Lower lobe of right lung (tissue), 2 donors: ENCODE data around the gene GSK3B. TPM values are rescaled to one million over a fixed set of nuclear protein-coding genes. Genes with fewer than 3 reads are reported as not detected.

Experiments used
- ATAC-seq, 2 donors: fragments of 200-7000 bp; cut with Tn5 transposase; one replicate each; pipeline ENCODE4 v1.9.1; 2020 to 2022; ENCODE audit warnings: mild to moderate bottlenecking in 2 of 2, moderate library complexity in 2 of 2
- DNase-seq: peaks from one replicate; pipeline ENCODE4 v3.0.0-alpha.2; 2020
- H3K27ac ChIP-seq: fragments of 200-600 bp; one replicate; pipeline ENCODE4 v1.8.0; 2022
- H3K27me3 ChIP-seq: fragments of 200-600 bp; one replicate; pipeline ENCODE4 v1.8.0; 2022; ENCODE audit warnings: low read depth
- H3K36me3 ChIP-seq: fragments of 200-600 bp; one replicate; pipeline ENCODE4 v1.8.0; 2022; ENCODE audit warnings: mild to moderate bottlenecking
- H3K4me1 ChIP-seq: fragments of 200-600 bp; one replicate; pipeline ENCODE4 v1.8.0; 2022
- H3K4me3 ChIP-seq: fragments of 200-600 bp; one replicate; pipeline ENCODE4 v1.8.0; 2022; ENCODE audit warnings: mild to moderate bottlenecking
- H3K9me3 ChIP-seq: fragments of 200-600 bp; one replicate; pipeline ENCODE4 v1.8.0; 2022
- intact Hi-C: fragments of 100-400 bp; cut with DNase I; formaldehyde crosslinking; loops from one replicate; pipeline ENCODE4 v1.11.0; 2022
- total RNA-seq: library from RNA; stranded (reverse); fragmentation: NEBNext Ultra II Directional; extraction: Animal tissue kit (Norgen Biotek cat#: 25700); gene quantifications from one replicate; pipeline ENCODE4 v1.2.1, GENCODE V29; 2021
- TF ChIP-seq, protein P1 (sequence below): fragments of 200-600 bp; IDR thresholded peaks from one replicate; pipeline ENCODE4 v1.8.0; 2022; ENCODE audit warnings: antibody characterized with exemption, mild to moderate bottlenecking
- donor health status: DM: no; HTN: yes; CAD: no; lungs with severe emphysema.

The GSK3B gene
- total RNA-seq, 1 donor from 2014 or later = 48.4 TPM

DNA sequence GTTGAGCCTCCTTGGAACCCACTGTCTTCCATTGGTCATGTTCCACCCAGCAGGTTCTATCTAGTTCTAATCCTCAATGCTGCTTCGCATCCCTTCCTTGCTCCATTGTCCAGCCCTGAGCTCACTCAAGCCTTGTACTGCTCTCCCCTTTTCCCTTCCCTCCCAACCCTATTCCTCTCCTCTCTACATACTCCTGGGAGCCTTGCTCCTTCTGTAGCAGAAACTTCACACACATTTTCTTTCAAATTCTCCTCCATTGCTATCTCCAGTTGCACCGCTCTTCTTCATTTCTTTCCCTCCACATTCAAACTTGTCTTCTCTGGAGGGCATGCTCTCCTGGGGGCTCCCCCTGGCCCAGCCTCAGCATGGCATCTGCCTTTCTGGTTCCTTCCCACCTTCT, 297.9 kb downstream of the GSK3B start:
- Histone ChIP-seq H3K27me3 (no peaks in the 10 kb centered on the region), H3K4me3 (no peak overlapping the region), H3K9me3 (no peaks in the 10 kb centered on the region), H3K27ac (no peak overlapping the region), H3K36me3 (no peaks in the 10 kb centered on the region), H3K4me1 (no peaks in the 10 kb centered on the region)
- TF ChIP-seq, protein P1, sequence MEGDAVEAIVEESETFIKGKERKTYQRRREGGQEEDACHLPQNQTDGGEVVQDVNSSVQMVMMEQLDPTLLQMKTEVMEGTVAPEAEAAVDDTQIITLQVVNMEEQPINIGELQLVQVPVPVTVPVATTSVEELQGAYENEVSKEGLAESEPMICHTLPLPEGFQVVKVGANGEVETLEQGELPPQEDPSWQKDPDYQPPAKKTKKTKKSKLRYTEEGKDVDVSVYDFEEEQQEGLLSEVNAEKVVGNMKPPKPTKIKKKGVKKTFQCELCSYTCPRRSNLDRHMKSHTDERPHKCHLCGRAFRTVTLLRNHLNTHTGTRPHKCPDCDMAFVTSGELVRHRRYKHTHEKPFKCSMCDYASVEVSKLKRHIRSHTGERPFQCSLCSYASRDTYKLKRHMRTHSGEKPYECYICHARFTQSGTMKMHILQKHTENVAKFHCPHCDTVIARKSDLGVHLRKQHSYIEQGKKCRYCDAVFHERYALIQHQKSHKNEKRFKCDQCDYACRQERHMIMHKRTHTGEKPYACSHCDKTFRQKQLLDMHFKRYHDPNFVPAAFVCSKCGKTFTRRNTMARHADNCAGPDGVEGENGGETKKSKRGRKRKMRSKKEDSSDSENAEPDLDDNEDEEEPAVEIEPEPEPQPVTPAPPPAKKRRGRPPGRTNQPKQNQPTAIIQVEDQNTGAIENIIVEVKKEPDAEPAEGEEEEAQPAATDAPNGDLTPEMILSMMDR = no peak
- DNase-seq (no peak), ATAC-seq (no peak)
- intact Hi-C loops = no loop called here

DNA sequence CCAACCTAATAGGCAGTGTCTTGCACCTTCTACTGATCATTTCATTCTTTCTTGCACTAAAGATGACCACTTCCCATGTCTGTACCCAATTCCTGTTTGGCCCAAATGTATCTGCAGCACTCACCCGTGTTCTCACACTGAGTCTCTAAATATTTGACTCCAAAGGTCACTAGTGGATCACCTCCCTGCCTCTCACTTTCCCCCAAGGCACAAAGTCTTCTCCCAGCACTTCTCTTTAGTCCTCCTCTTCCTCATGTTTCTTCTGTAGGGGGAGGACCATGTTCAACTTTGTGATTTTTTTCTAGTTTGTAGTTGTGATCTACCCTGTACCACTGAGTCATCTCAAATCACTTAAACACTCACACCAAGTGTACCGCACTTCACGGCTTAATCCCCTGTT, 298.4 kb downstream of the GSK3B start:
- H3K27ac ChIP-seq = no peak overlapping the region
- TF ChIP-seq, protein P1 = no peak
- no peaks in the 10 kb centered on the region for H3K36me3 ChIP-seq
- H3K27me3 ChIP-seq = no peaks in the 10 kb centered on the region
- intact Hi-C loops = no loop called here
- no peaks in the 10 kb centered on the region for H3K4me1 ChIP-seq
- no peaks in the 10 kb centered on the region for H3K9me3 ChIP-seq
- no peak for ATAC-seq
- DNase-seq = no peak
- H3K4me3 ChIP-seq = no peak overlapping the region

DNA sequence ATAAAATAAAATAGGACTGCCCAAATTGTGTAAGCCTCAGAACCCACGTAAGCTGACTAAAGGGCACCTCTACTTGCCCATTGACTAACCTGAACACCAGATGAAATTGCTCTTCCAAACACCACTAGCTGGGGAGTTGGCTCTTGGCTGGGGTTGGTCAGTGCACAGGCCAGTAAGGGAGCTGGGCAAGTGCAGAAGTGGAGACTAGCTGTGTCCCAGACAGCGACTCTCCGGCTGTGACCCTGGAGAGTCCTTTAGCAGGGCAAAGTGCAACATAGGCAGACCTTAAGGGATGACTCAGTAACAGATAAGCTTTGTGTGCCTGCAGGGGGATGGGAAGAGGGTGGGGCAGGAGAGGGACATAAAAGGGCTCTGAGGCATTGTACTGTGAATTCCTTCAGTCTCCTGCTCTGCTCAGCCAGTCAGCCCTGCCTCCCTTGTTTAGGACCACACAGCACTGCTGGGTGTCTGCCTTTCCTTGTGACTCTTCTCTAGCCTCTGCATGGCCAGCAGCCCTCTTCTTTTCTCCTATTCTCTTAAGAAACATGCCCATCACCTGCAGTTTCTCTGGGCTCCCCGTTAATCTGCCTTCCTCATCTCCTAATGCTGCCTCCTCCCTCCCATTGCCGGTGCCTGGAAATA, 299.2 kb downstream of the GSK3B start:
- TF ChIP-seq, protein P1 = no peak
- Histone ChIP-seq H3K4me1 (no peaks in the 10 kb centered on the region), H3K27ac (no peak overlapping the region), H3K4me3 (no peak overlapping the region), H3K9me3 (no peaks in the 10 kb centered on the region), H3K27me3 (no peaks in the 10 kb centered on the region), H3K36me3 (no peaks in the 10 kb centered on the region)
- intact Hi-C loops = no loop called here
- DNase-seq (no peak), ATAC-seq (no peak)

DNA sequence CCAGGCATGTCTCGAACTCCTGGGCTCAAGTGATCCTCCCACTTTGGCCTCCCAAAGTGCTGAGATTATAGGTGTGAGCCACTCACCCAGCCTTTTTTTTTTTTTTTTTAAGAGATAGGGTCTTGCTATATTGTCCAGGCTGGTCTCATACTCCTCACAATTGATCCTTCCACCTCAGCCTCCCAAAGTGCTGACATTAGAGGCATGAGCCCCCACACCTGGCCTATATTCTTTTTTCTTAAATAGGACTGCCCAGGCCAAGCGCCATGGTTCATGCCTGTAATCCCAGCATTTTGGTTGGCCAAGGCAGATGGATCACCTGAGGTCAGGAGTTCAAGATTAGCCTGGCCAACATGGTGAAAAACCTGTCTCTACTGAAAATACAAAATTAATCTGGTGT, 299.8 kb downstream of the GSK3B start:
- intact Hi-C loops = no loop called here
- H3K4me1 ChIP-seq = no peaks in the 10 kb centered on the region
- no peak for DNase-seq
- H3K27ac ChIP-seq = no peak overlapping the region
- H3K36me3 ChIP-seq = no peaks in the 10 kb centered on the region
- TF ChIP-seq, protein P1 = no peak
- no peak for ATAC-seq
- H3K9me3 ChIP-seq = no peaks in the 10 kb centered on the region
- no peak overlapping the region for H3K4me3 ChIP-seq
- no peaks in the 10 kb centered on the region for H3K27me3 ChIP-seq

DNA sequence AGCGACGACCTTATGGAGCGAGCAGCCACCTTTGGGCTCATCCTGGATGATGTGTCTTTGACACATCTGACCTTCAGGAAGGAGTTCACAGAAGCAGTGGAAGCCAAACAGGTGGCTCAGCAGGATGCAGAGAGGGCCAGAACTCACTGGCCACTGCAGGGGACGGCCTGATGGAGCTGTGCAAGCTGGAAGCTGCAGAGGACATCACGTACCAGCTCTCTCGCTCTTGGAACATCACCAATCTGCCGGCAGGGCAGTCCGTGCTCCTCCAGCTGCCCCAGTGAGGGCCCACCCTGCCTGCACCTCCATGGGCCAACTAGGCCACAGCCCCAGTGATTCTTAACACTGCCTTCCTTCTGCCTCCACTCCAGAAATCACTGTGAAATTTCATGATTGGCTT, 302.0 kb downstream of the GSK3B start:
- H3K9me3 ChIP-seq = no peaks in the 10 kb centered on the region
- H3K27ac ChIP-seq = no peak overlapping the region
- no peak for ATAC-seq
- TF ChIP-seq, protein P1 = no peak
- intact Hi-C loops = no loop called here
- DNase-seq = no peak
- no peak overlapping the region for H3K4me3 ChIP-seq
- H3K36me3 ChIP-seq = no peaks in the 10 kb centered on the region
- no peaks in the 10 kb centered on the region for H3K27me3 ChIP-seq
- no peaks in the 10 kb centered on the region for H3K4me1 ChIP-seq

DNA sequence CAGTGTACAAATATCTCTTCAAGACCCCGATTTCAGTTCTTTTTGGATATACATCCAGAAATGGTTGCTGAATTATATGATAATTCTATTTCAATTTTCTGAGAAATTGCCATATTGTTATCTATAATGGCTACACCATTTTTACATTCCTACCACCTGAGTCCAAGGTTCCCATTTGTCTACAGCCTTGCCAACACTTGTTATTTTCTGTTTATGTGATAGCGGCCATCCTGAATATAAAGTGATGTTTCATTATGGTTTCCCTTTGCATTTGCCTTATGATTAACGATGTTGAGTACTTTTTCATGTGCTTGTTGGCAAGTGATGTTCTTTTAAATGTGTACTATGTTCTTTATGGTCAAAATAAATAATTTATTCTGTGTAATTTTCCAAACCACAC, 303.9 kb downstream of the GSK3B start:
- H3K27me3 ChIP-seq = no peaks in the 10 kb centered on the region
- ATAC-seq (no peak), DNase-seq (no peak)
- no peaks in the 10 kb centered on the region for H3K9me3 ChIP-seq
- H3K27ac ChIP-seq = no peak overlapping the region
- intact Hi-C loops = no loop called here
- no peaks in the 10 kb centered on the region for H3K4me1 ChIP-seq
- H3K4me3 ChIP-seq = no peak overlapping the region
- TF ChIP-seq, protein P1 = no peak
- no peaks in the 10 kb centered on the region for H3K36me3 ChIP-seq
